COLO829 (cell line): ENCODE results near the gene WDR93.

Source experiments
- DNase-seq: peaks from one replicate; pipeline ENCODE4 v3.0.0; 2012; ENCODE audit warnings: low spot score

WDR93 gene

DNA sequence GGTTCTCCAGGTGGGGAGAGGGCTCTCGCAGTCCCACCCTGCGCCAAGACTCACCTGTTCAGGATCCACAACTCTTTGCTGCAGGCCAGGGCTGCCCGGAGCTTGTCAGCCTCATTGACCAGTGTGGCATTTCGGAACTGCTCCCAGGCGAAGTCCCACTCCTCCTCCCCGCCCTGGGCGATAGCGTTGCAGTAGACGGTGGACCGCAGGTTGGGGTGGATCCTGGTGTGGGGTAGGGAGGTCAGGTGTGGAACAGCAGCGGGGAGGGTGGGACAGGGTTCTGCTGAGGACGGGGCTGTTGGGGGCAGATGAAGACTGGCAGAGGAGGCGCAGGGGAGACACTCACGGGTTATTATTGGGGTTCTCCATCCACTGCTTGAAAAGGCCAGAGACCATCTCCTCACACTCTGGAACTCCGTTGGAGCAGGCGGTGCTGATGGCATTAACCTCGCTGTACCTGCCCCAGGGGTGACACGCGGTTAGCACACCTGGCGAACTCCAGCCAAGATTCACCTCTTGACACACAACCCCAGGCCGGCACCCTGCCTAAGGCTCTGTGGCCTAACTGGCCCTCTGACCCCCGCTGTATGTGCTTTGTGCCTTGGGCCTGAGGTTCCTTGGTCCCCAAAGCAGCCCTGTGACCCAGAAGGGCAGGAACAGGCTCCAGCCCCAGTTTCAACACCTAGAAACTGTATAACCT is 101.6 kb downstream of the WDR93 start:
- DNase-seq, result no peak
